Naive thymus-derived CD8-positive, alpha-beta T cell (primary cell): ENCODE data around the gene PHF5A. TPM values are rescaled to one million over a fixed set of nuclear protein-coding genes. Genes with fewer than 3 reads are reported as not detected.

Experiments
- ATAC-seq, 2 donors: fragments of 150-1000 bp; cut with Tn5 transposase in 1 of 2; sonication (Bioruptor Pico), chemical (Tn5 transposase) in 1 of 2; 1 replicate in 1 of 2; 2 replicates in 1 of 2; pipeline ENCODE4 v1.10.0; 2021; ENCODE audit warnings: mild to moderate bottlenecking in 2 of 2, moderate library complexity in 2 of 2
- POLR2A ChIA-PET: fragments of 350-600 bp; sonication (Branson Sonifier 250); formaldehyde crosslinking; loops from one replicate; lab custom pipeline; 2021; ENCODE audit warnings: antibody characterized with exemption; lab: Charles Lee
- DNase-seq, 10 donors: peaks; one replicate each; pipeline versions ENCODE4 v3.0.0 to v3.0.0-alpha.2; 2020 to 2022
- H3K27ac Mint-ChIP-seq, 10 donors: one replicate each; pipeline ENCODE4 v1.8.0; 2020 to 2022; ENCODE audit warnings: mild to moderate bottlenecking in 10 of 10, mixed read lengths in 10 of 10, moderate library complexity in 4 of 10, inconsistent platforms in 1 of 10
- H3K27me3 Mint-ChIP-seq, 5 donors: one replicate each; pipeline ENCODE4 v1.8.0; 2021 to 2022; ENCODE audit warnings: mixed read lengths in 5 of 5
- H3K36me3 Mint-ChIP-seq, 3 donors: one replicate each; pipeline ENCODE4 v1.8.0; 2020 to 2022; ENCODE audit warnings: mixed read lengths in 3 of 3, mild to moderate bottlenecking in 2 of 3, inconsistent platforms in 1 of 3
- H3K4me1 Mint-ChIP-seq, 4 donors: one replicate each; pipeline ENCODE4 v1.8.0; 2021 to 2022; ENCODE audit warnings: mixed read lengths in 4 of 4
- H3K4me3 Mint-ChIP-seq, 10 donors: one replicate each; pipeline ENCODE4 v1.8.0; 2020 to 2022; ENCODE audit warnings: mild to moderate bottlenecking in 10 of 10, mixed read lengths in 10 of 10, moderate library complexity in 6 of 10, inconsistent platforms in 1 of 10
- H3K9me3 Mint-ChIP-seq, 9 donors: one replicate each; pipeline ENCODE4 v1.8.0; 2020 to 2022; ENCODE audit warnings: mixed read lengths in 9 of 9, mild to moderate bottlenecking in 3 of 9, inconsistent platforms in 1 of 9, moderate library complexity in 1 of 9
- polyA plus RNA-seq, 3 donors: library from polyadenylated mRNA; unstranded; fragments of 300-500 nt; fragmentation: Illumina TruSeq; gene quantifications; one replicate each; pipeline ENCODE4 v1.2.3, GENCODE V29; 2021
- total RNA-seq, 8 experiments: library from RNA in 2 of 8; stranded (reverse) in 2 of 8; gene quantifications; one replicate each; pipeline ENCODE4 v1.2.3 and lab custom pipeline; 2021 to 2026

The PHF5A gene
- total and polyA plus RNA-seq, 5 experiments from 2014 or later, result 17.2 to 35.8 (median 21.4) TPM

DNA sequence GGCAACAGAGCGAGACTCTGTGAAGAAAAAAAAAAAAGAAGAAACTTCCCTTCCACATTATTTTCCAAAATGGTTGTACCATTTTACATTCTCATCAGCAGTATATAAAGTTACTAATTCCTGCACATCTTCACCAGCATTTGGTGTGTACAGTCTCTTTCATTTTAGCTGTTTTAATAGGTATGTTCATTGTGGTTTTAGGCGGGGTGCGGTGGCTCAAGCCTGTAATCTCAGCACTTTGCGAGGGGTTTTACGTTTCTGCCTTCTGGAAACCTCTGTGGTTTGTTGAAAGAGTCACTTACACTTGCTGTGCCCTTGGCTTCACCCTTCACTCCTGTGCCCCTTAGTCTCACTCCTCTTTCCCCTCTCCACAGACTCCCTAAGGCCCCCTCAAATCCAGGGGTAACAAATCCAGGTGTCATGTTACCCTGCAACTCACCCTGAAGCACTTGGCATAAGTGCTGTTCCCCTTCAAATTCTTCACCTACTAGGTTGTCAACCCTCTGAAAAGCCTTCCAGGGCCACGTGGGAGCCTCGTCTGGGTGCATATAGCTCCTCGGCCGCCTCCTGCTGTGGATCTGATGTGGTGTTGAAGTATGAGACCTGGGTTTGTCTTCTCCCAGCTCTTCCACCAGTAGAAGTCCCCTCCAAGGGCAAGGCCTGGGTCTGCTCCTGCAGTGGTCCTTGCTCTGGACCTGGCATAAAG lies 42.7 kb downstream of the PHF5A start:
- peak overlapping the region; percentile 32 to 92 (median 74) for H3K27ac Mint-ChIP-seq
- H3K27me3 Mint-ChIP-seq, result no peaks in the 10 kb centered on the region
- peak overlapping the region in 6 of 10 donors; percentile 2 to 59 (median 42) for H3K4me3 Mint-ChIP-seq
- POLR2A ChIA-PET, result interaction anchor here (0.7 to 3.8 kb wide), 3 partner anchors 18 to 20 kb away, joined by 5 to 13 read pairs (median 7); partner anchors contain the start of gene TOB2
- ATAC-seq (peak; percentile 70 to 96), DNase-seq (peak in 3 of 10 donors; percentile 20 to 47 (median 36))
- H3K4me1 Mint-ChIP-seq, result peaks cover 11 to 18% (median 15%) of the 10 kb centered on the region in 4 donors
- H3K9me3 Mint-ChIP-seq, result no peaks in the 10 kb centered on the region
- H3K36me3 Mint-ChIP-seq, result peaks cover 0 to 46% (median 0%) of the 10 kb centered on the region in 3 donors

DNA sequence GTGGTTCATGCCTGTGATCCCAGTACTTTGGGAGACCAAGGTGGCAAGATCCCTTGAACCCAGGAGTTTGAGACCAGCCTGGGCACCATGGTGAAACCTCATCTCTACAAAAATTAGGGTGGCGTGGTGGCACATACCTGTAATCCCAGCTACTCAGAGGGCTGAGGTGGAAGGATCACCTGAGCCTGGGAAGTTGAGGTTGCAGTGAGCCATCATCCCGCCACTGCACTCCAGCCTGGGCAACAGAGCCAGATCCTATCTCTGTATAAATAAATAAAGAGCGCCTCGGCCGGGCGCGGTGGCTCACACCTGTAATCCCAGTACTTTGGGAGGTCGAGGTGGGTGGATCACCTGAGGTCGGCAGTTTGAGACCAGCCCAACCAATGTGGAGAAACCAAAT lies 49.8 kb downstream of the PHF5A start:
- Mint-ChIP-seq H3K4me1 (peaks cover 7 to 39% (median 19%) of the 10 kb centered on the region in 4 donors), H3K27ac (peak overlapping the region in 5 of 10 donors; percentile 34 to 68 (median 44)), H3K9me3 (no peaks in the 10 kb centered on the region), H3K27me3 (no peaks in the 10 kb centered on the region), H3K36me3 (peaks cover 0 to 5% (median 0%) of the 10 kb centered on the region in 3 donors), H3K4me3 (no peak overlapping the region)
- no peak for ATAC-seq
- DNase-seq, result no peak
- POLR2A ChIA-PET, result interaction anchor here (0.5 to 2.9 kb wide), 2 partner anchors 27 to 29 kb away, joined by 3 to 12 read pairs; partner anchors contain the start of gene TOB2

DNA sequence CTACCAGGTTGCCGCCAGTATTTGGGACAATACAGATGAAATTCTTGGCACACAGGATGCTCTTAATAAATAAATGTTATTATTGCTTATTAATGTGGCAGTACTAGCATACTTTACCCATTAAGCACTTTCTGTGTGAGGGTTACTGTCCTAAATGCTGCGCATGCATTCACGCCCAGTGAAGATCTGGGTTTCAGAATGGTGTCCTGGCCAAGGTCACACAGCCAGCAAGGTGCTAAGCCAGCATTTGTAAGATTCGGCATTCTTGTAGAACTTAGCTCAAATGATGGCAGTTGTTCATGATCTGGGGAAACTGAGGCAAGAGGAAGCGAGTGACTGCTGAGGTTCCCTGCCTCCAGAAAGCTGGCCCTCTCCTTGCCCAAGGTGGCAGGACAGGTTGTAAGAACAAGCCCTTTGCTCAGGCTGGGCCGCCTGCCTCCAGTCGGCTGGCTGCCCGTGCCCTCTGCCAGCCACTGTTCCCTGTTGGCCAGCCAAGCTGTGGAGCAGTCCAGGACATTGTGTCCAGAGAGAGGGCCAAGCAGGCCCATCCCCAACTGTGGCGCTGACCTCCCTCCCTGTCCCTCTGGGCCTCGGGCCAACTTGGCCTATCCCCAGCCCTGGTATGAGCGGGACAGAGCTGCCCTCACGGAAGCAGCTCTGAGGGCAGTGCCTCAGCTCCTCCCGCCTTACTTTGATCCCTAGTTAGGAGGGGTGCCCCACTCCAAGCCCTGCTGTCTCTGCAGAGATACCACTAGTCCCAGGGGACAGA lies 50.7 kb downstream of the PHF5A start:
- ATAC-seq, result no peak
- POLR2A ChIA-PET, result interaction anchor here (0.5 to 2.9 kb wide), 3 partner anchors 28 to 30 kb away, joined by 3 to 12 read pairs (median 4); partner anchors contain the start of gene TOB2
- H3K27ac Mint-ChIP-seq, result peak overlapping the region in 3 of 10 donors; percentile 13 to 50 (median 31)
- no peak for DNase-seq
- no peaks in the 10 kb centered on the region for H3K9me3 Mint-ChIP-seq
- no peaks in the 10 kb centered on the region for H3K36me3 Mint-ChIP-seq
- H3K4me3 Mint-ChIP-seq, result no peak overlapping the region
- H3K4me1 Mint-ChIP-seq, result peaks cover 9 to 39% (median 23%) of the 10 kb centered on the region in 4 donors
- H3K27me3 Mint-ChIP-seq, result no peaks in the 10 kb centered on the region

DNA sequence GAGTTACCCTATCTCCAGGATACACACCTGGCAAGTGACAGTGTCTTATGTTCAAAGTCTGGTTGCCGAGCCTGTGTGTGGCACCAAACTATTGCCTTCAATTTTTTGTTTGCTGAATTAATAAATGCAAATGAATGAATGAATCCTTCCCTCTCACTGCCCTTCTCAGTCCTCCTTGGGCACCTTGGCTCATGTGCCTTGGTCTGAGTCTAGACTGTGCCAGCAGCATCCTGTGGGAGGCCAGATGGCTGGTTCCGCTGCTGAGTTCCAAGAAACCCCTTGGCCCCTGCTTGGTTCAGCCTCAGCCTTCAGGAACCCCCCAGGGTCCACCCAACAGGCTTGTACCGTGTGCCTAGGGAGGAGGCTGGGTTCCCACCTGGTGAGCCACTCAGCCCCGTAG lies 52.9 kb downstream of the PHF5A start:
- Mint-ChIP-seq H3K4me1 (peaks cover 19 to 56% (median 38%) of the 10 kb centered on the region in 4 donors), H3K36me3 (no peaks in the 10 kb centered on the region), H3K9me3 (no peaks in the 10 kb centered on the region), H3K27ac (peak overlapping the region in 7 of 10 donors; percentile 62 to 100 (median 93)), H3K27me3 (no peaks in the 10 kb centered on the region), H3K4me3 (peak overlapping the region; percentile 90 to 99 (median 94))
- no peak for ATAC-seq
- POLR2A ChIA-PET, result interaction anchor here (0.7 kb wide), 1 partner anchor 403 kb away, joined by 3 read pairs; no protein-coding TSS in a partner anchor
- DNase-seq, result no peak

GRCh38 chr22:41411021-41411851 lies 57.3 kb downstream of the PHF5A start:
- Mint-ChIP-seq H3K4me1 (peaks cover 24 to 51% (median 36%) of the 10 kb centered on the region in 4 donors), H3K27ac (peak overlapping the region; percentile 93 to 100 (median 98)), H3K9me3 (no peaks in the 10 kb centered on the region), H3K27me3 (no peaks in the 10 kb centered on the region), H3K36me3 (no peaks in the 10 kb centered on the region), H3K4me3 (peak overlapping the region; percentile 23 to 83 (median 57))
- DNase-seq (no peak), ATAC-seq (no peak)
- POLR2A ChIA-PET, result interaction anchor here (1.5 kb wide), 1 partner anchor 210 kb away, joined by 4 read pairs; the partner anchor contains the start of genes DESI1 and XRCC6

GRCh38 chr22:41410311-41410751 lies 58.2 kb downstream of the PHF5A start:
- Mint-ChIP-seq H3K36me3 (no peaks in the 10 kb centered on the region), H3K9me3 (no peaks in the 10 kb centered on the region), H3K4me3 (no peak overlapping the region), H3K27ac (peak overlapping the region; percentile 64 to 100 (median 94)), H3K4me1 (peaks cover 22 to 47% (median 34%) of the 10 kb centered on the region in 4 donors), H3K27me3 (no peaks in the 10 kb centered on the region)
- ATAC-seq (no peak), DNase-seq (no peak)
- POLR2A ChIA-PET, result interaction anchor here (1.3 kb wide), 1 partner anchor 117 kb away, joined by 6 read pairs; no protein-coding TSS in a partner anchor

Other genes starting within 250 kb of the PHF5A start
- under 1 TPM; 0.83 to 0.85 TPM for gene CHADL, start 227.8 kb downstream of the PHF5A start, total RNA-seq
- 1 to 10 TPM in 2 of 3 donors, under 1 TPM in 1; 0.49 to 1.7 (median 1.3) TPM for gene CHADL, start 227.8 kb downstream of the PHF5A start, polyA plus RNA-seq
- 10 to 100 TPM; 80.0 to 86.6 TPM for gene RANGAP1, start 182.5 kb downstream of the PHF5A start, total RNA-seq
- gene RANGAP1, start 182.5 kb downstream of the PHF5A start, polyA plus RNA-seq, result 10 to 100 TPM; 18.9 to 30.1 (median 23.8) TPM
- 10 to 100 TPM; 48.0 to 48.1 TPM for gene ZC3H7B, start 167.2 kb downstream of the PHF5A start, total RNA-seq
- gene ZC3H7B, start 167.2 kb downstream of the PHF5A start, polyA plus RNA-seq, result 1 to 10 TPM in 2 of 3 donors, under 1 TPM in 1; 0.65 to 1.5 (median 1.2) TPM
- 1 to 10 TPM; 5.2 to 5.9 TPM for gene TEF, start 86.8 kb downstream of the PHF5A start, total RNA-seq
- gene TEF, start 86.8 kb downstream of the PHF5A start, polyA plus RNA-seq, result 1 to 10 TPM; 2.0 to 5.7 (median 4.4) TPM
- gene TOB2, start 21.9 kb downstream of the PHF5A start, total RNA-seq, result 10 to 100 TPM; 26.2 to 26.4 TPM
- gene TOB2, start 21.9 kb downstream of the PHF5A start, polyA plus RNA-seq, result 10 to 100 TPM in 1 of 3 donors, 1 to 10 TPM in 2; 8.7 to 12.1 (median 9.0) TPM
- 10 to 100 TPM; 67.7 to 75.1 TPM for gene ACO2, start 425 bp upstream of the PHF5A start, total RNA-seq
- 10 to 100 TPM; 64.2 to 91.9 (median 72.3) TPM for gene ACO2, start 425 bp upstream of the PHF5A start, polyA plus RNA-seq
- 10 to 100 TPM; 50.5 to 54.6 TPM for gene POLR3H, start 75.8 kb upstream of the PHF5A start, total RNA-seq
- 10 to 100 TPM; 24.7 to 30.9 (median 27.6) TPM for gene POLR3H, start 75.8 kb upstream of the PHF5A start, polyA plus RNA-seq
- not detected for gene CSDC2, start 92.3 kb upstream of the PHF5A start, total RNA-seq
- not detected for gene CSDC2, start 92.3 kb upstream of the PHF5A start, polyA plus RNA-seq
- 10 to 100 TPM; 30.9 to 32.3 TPM for gene PMM1, start 121.1 kb upstream of the PHF5A start, total RNA-seq
- gene PMM1, start 121.1 kb upstream of the PHF5A start, polyA plus RNA-seq, result 10 to 100 TPM; 29.9 to 32.8 (median 32.4) TPM
- gene DESI1, start 152.4 kb upstream of the PHF5A start, total RNA-seq, result 10 to 100 TPM; 25.8 to 29.3 TPM
- 10 to 100 TPM in 2 of 3 donors, 1 to 10 TPM in 1; 7.5 to 13.9 (median 11.2) TPM for gene DESI1, start 152.4 kb upstream of the PHF5A start, polyA plus RNA-seq
- 100 to 1,000 TPM; 171 to 182 TPM for gene XRCC6, start 152.6 kb upstream of the PHF5A start, total RNA-seq
- gene XRCC6, start 152.6 kb upstream of the PHF5A start, polyA plus RNA-seq, result 100 to 1,000 TPM; 436 to 513 (median 454) TPM
- gene SNU13, start 220.2 kb upstream of the PHF5A start, total RNA-seq, result 100 to 1,000 TPM; 117 to 127 TPM
- 100 to 1,000 TPM; 226 to 309 (median 285) TPM for gene SNU13, start 220.2 kb upstream of the PHF5A start, polyA plus RNA-seq
- 10 to 100 TPM; 52.9 to 62.8 TPM for gene MEI1, start 230.8 kb upstream of the PHF5A start, total RNA-seq
- 100 to 1,000 TPM in 1 of 3 donors, 10 to 100 TPM in 2; 89.5 to 153 (median 98.3) TPM for gene MEI1, start 230.8 kb upstream of the PHF5A start, polyA plus RNA-seq